ENCODE measurements around the gene MSRB1. TPM values are rescaled to one million over a fixed set of nuclear protein-coding genes. Genes with fewer than 3 reads are reported as not detected.

Gene MSRB1
- total and polyA plus RNA-seq, 2 donors (not counting 3 experiments of a cell fraction or from before 2014, with no cell fraction given) = 25.0 to 42.1 TPM

GRCh38 chr16:1923299-1924034 lies 19.5 kb downstream of the MSRB1 start:
- CTCF ChIA-PET = interaction anchor here (1.1 to 1.7 kb wide), 5 partner anchors 9 to 59 kb away, joined by 3 to 7 read pairs (median 4); partner anchors contain the start of gene RPS2
- H4K20me1 ChIP-seq (replicated peaks; ENCODE audit: control insufficient read depth, extremely low read depth, insufficient read depth, low read length) = no peaks in the 10 kb centered on the region
- TF ChIP-seq CTCF (IDR thresholded peaks at IDR 0.05; ENCODE audit: extremely low read depth in 1 of 2, insufficient read depth in 1 of 2, low read depth in 1 of 2, low read length in 2 of 2) (peak; percentile 27 to 66), FOS (IDR thresholded peaks at IDR 0.05; ENCODE audit: borderline replicate concordance, insufficient read depth, low read length) (no peak)
- no peak overlapping the region for H3K9ac ChIP-seq (replicated peaks; ENCODE audit: extremely low read depth, insufficient read depth, low read length)
- no peak for FAIRE-seq
- no peaks in the 10 kb centered on the region for H3K79me2 ChIP-seq (ENCODE audit: control insufficient read depth, insufficient read depth, low read length)
- intact Hi-C loops (cut with micrococcal nuclease) (no loop called here), dilution Hi-C loops (cut with MboI; ENCODE audit: extremely low pct_ligation_motif_present, low sequenced_read_pairs) (no loop called here)
- H3K4me1 ChIP-seq (ENCODE audit: control insufficient read depth, extremely low read depth, insufficient read depth, low read length) = no peaks in the 10 kb centered on the region
- DNase-seq (ENCODE audit: low read depth, low spot score) = peak; percentile 32
- no peak overlapping the region for H2AFZ ChIP-seq (ENCODE audit: low read depth, low read length)
- BruUV-seq (replicated peaks) = no TSS peak
- H3K27me3 ChIP-seq (ENCODE audit: control insufficient read depth in 2 of 2, insufficient read depth in 2 of 2, low read length in 2 of 2) = peaks cover 29 to 39% of the 10 kb centered on the region in 2 experiments
- H3K4me2 ChIP-seq (ENCODE audit: insufficient read depth, low read length) = no peak overlapping the region
- no peaks in the 10 kb centered on the region for H3K9me3 ChIP-seq (replicated peaks; ENCODE audit: control insufficient read depth, insufficient read depth, low read length)
- no peak overlapping the region for H3K27ac ChIP-seq (ENCODE audit: insufficient read depth, low read depth, low read length)
- H3K4me3 ChIP-seq (replicated peaks in 1 of 3; ENCODE audit: insufficient read depth in 1 of 3, low read depth in 1 of 3, low read length in 3 of 3) = no peak overlapping the region
- POLR2A ChIA-PET = interaction anchor here (0.6 kb wide), 1 partner anchor 231 kb away, joined by 3 read pairs; no protein-coding TSS in a partner anchor
- H3K36me3 ChIP-seq (ENCODE audit: control insufficient read depth in 2 of 2, extremely low read depth in 1 of 2, insufficient read depth in 2 of 2, low read length in 2 of 2) = no peaks in the 10 kb centered on the region
- no peaks in the 10 kb centered on the region for H3K9me1 ChIP-seq (replicated peaks; ENCODE audit: control insufficient read depth, extremely low read depth, insufficient read depth, low read length)

- CTCF ChIA-PET = no interaction called here
These were observed 20.6 kb downstream of the MSRB1 start for GRCh38 chr16:1922357-1922756.

More at GRCh38 chr16:1922357-1922756, 20.6 kb downstream of the MSRB1 start:
- dilution Hi-C loops (cut with MboI; ENCODE audit: extremely low pct_ligation_motif_present, low sequenced_read_pairs) = no loop called here
- H3K27me3 ChIP-seq (ENCODE audit: control insufficient read depth in 2 of 2, insufficient read depth in 2 of 2, low read length in 2 of 2) = peaks cover 33 to 44% of the 10 kb centered on the region in 2 experiments
- no peak overlapping the region for H3K9ac ChIP-seq (replicated peaks; ENCODE audit: extremely low read depth, insufficient read depth, low read length)
- no peaks in the 10 kb centered on the region for H4K20me1 ChIP-seq (replicated peaks; ENCODE audit: control insufficient read depth, extremely low read depth, insufficient read depth, low read length)
- no peak overlapping the region for H3K27ac ChIP-seq (ENCODE audit: insufficient read depth, low read depth, low read length)
- H3K79me2 ChIP-seq (ENCODE audit: control insufficient read depth, insufficient read depth, low read length) = no peaks in the 10 kb centered on the region
- no peaks in the 10 kb centered on the region for H3K36me3 ChIP-seq (ENCODE audit: control insufficient read depth in 2 of 2, extremely low read depth in 1 of 2, insufficient read depth in 2 of 2, low read length in 2 of 2)
- H3K4me1 ChIP-seq (ENCODE audit: control insufficient read depth, extremely low read depth, insufficient read depth, low read length) = no peaks in the 10 kb centered on the region
- no peaks in the 10 kb centered on the region for H3K9me1 ChIP-seq (replicated peaks; ENCODE audit: control insufficient read depth, extremely low read depth, insufficient read depth, low read length)
- POLR2A ChIA-PET = no interaction called here
- FAIRE-seq = no peak
- intact Hi-C loops (cut with micrococcal nuclease) = no loop called here
- no peak overlapping the region for H3K4me2 ChIP-seq (ENCODE audit: insufficient read depth, low read length)
- H3K9me3 ChIP-seq (replicated peaks; ENCODE audit: control insufficient read depth, insufficient read depth, low read length) = no peaks in the 10 kb centered on the region
- DNase-seq (ENCODE audit: low read depth, low spot score) = no peak
- TF ChIP-seq POLR2A (IDR thresholded peaks at IDR 0.05; ENCODE audit: low read depth, low read length) = no peak
- TF ChIP-seq CTCF (IDR thresholded peaks at IDR 0.05; ENCODE audit: extremely low read depth in 1 of 2, insufficient read depth in 1 of 2, low read depth in 1 of 2, low read length in 2 of 2) = no peak
- no peak for TF ChIP-seq MYC (IDR thresholded peaks at IDR 0.05; ENCODE audit: low read depth, low read length)
- no peak for TF ChIP-seq FOS (IDR thresholded peaks at IDR 0.05; ENCODE audit: borderline replicate concordance, insufficient read depth, low read length)
- no peak for TF ChIP-seq POLR2AphosphoS5 (IDR thresholded peaks at IDR 0.05; ENCODE audit: insufficient read depth, low read depth, low read length)
- TF ChIP-seq GATA2 (IDR thresholded peaks at IDR 0.05; ENCODE audit: insufficient read depth, insufficient read length, low read depth, low read length) = no peak
- TF ChIP-seq MAX (IDR thresholded peaks at IDR 0.05; ENCODE audit: insufficient read depth, insufficient read length) = no peak
- TF ChIP-seq JUN (IDR thresholded peaks at IDR 0.05; ENCODE audit: borderline replicate concordance, insufficient read depth, insufficient read length, low read depth) = no peak
- TF ChIP-seq EZH2 (IDR thresholded peaks at IDR 0.05; ENCODE audit: borderline replicate concordance, low read depth, low read length, severe bottlenecking) = no peak
- H3K4me3 ChIP-seq (replicated peaks in 1 of 3; ENCODE audit: insufficient read depth in 1 of 3, low read depth in 1 of 3, low read length in 3 of 3) = no peak overlapping the region
- BruUV-seq (replicated peaks) = no TSS peak
- H2AFZ ChIP-seq (ENCODE audit: low read depth, low read length) = no peak overlapping the region

Measured in endothelial cell of umbilical vein (primary cell).